Activated effector memory CD4-positive, alpha-beta T cell treated with Interleukin-2 at 50 U/mL for 16 hours (primary cell): ENCODE results near the gene CYFIP1.

Experiments
- DNase-seq: peaks from one replicate; pipeline ENCODE4 v3.0.0-alpha.2; 2020

CYFIP1 gene

GRCh38 chr15:22915866-22916515 lies 64.2 kb downstream of the CYFIP1 start:
- DNase-seq, result no peak

GRCh38 chr15:22913646-22914380 lies 66.4 kb downstream of the CYFIP1 start:
- DNase-seq, result no peak

DNA sequence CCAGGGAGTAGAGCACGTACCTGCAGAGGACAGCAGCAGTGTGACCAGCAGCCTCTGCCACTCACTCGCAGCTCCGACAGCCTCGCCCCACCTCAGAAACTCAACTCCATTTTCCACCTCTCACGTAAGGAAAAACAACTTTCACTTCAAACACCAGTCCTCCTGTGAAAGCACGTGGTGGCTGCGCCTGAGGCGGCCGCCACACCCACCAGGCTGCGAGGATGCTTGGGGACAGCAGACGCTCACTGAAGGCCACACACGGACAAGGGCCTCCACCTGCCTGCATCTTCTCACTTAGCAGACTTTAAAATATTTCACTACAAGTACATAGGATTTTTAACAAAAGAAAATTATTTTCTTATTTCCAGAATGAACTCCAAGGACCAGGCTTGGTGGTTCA lies 67.9 kb downstream of the CYFIP1 start:
- DNase-seq, result no peak

- no peak for DNase-seq
Measured at GRCh38 chr15:22911306-22911705, 68.9 kb downstream of the CYFIP1 start.

DNA sequence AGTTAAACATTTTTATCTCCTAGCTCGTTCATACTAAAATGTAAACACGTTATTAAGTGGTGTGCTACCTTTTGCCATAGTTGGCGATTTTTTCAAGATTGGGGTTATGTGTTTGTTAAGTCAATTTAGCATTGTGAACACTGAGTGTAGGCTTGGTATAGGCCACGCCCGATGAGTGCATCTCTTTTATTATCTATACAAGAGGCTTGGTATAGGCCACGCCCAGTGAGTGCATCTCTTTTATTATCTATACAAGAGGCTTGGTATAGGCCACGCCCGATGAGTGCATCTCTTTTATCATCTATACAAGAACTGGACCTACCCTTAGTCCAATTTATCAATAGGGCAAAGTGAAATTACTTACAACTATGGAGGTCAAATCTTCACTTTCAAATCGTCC lies 71.3 kb downstream of the CYFIP1 start:
- no peak for DNase-seq

DNA sequence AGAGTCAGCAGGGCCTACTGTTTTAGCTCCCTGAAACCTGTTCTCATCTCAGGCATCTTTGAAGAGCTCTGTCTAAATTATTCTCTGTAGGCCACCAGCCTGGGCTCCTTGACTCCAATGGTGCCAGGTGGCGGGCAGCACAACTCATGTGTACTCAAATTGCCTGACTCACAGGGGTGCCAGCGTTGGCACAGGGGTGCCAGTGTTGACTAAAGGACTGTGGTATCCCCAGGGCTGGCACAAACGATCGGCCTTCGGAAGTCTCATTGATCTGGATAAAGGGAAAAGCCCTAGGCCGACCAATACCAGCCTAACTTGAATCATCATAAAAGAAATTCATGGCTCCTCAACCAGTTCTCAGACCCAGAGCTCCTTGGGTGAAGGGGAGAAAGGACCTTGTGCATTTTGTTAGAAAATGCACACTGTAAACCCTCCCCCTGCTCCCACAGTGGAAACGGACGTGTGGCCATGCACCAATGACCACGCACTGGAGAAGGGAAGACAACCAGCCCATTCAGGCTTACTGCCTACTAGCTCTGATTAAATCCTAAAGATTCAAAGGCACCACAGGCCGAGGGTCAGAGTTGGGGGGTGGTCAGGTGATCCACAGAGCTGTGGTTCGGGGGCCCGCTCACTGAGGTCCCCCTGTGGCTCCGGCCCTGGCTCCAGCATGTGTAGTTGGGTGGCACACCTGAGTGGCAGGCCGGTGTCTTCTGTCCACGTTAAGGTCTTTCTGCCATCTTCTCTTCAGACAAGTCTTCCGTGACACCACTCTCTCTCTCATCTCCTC lies 72.8 kb downstream of the CYFIP1 start:
- DNase-seq, result no peak

DNA sequence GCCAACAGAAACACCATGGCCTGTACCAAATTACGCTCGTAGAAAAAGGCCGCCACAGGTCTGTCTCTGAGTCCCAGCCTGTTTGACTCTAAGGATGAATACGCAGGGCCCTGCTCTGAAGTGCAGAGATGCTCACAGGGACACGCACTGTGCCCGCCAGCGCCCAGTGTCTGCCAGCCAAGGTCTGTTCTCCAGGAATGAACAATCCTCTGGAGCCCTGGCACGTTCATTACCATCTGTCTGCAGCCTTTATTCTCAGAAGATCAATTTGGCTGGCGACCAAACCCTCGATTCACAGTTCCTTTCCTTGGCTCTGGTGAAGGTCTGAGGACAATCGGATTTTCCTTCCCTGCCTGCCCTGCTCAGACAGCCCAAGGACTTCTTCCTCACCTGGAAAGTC lies 75.4 kb downstream of the CYFIP1 start:
- no peak for DNase-seq

DNA sequence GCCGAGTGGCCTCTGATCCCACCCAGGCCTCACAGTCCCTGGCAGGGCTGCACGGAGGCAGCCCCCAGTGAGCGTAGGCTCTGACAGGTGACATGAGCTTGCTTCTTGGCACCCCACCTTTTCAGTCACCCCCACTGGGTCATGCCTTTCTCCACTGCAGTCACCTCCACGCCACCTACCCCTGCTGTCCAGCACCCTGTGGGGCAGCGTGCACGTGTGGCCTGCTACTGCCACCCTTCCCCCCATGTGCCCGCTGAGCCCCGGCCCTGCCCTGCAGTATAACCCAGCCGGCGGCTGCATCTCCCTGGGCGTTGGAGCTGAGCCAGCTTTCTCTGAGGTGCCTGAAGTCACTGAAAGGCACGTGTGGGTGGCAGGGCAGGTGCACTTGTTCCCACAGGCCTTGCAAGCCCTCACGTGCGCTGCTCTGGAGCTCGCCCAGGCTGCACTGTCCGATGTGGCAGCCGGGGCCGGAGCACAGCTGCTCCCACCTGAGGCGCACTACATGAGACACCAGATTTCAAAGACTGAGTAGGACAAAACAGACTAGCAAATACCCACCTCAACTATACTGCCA lies 76.1 kb downstream of the CYFIP1 start:
- DNase-seq, result no peak

GRCh38 chr15:22903427-22903826 lies 76.7 kb downstream of the CYFIP1 start:
- DNase-seq, result no peak

DNA sequence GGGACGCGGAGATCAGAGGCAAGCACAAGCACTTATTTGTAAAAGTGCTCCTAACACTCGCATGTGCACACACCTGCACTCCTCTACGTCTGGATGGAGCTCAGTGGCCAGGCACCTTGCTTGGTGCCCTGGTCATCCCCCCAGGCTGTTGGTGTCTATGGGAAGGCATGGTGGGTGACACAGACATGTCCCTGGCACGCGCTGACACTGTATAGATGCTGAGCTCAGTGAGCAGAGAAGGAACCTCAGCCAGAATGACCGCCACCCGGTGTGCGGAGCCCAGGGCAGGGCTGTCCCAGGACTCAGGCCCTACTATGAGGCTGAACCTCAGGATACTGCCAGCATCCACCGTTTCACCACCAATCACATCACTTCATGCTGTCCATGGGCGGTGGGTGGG lies 77.2 kb downstream of the CYFIP1 start:
- DNase-seq, result no peak

DNA sequence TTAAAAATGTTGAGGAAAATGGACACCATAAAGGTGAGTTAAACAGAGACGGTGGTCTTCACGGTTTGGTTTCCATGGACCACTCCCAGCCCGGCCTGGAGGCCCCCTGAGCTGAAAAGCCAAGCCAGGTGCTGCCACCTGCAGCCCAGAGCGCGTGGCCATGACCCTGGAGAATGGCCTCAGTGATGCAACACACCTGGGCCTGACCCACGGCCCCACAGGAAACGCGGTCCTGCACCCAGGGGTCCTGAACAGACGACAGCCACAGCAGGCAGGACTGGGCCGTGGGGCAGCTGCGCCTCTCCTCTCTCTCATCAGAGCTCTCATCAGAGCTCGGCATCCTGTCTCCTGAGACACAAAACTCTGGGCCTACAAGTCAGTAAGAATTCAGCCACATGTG lies 77.6 kb downstream of the CYFIP1 start:
- no peak for DNase-seq

- no peak for DNase-seq
Measured at GRCh38 chr15:22902046-22902445, 78.1 kb downstream of the CYFIP1 start.

DNA sequence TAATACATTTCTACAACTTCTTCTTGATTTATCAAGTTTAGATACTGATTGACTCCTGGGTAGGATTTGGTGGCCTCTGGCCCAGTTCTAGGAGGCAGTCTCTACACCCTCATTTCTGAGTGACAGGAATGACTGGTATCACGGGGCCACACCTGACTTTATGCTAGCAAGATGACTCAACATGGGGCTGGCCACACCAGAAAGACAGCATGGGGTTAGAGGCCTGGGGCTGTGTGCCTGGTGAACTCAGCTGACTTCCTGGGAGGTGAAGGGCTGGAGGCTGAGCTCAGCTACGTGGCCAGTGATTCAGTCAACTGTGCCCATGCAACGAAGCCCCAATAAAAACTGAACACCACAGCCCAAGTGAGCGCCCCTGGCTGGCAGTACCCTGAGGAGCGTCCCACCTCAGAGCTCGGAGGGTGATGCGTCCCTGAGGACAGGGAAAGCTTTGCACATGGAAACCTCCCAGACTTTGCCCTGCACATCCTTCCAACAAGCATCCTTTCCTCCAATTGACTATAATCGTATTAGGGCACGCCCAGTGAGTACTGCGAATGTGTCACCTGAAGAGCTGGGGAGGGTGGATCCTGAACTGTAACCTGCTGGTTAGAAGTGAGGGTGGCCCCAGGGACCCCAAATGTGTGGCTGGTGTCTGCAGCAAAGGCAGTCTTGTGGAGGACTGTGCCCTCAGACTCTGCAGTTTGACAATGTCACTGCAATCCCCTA lies 84.5 kb downstream of the CYFIP1 start:
- DNase-seq, result no peak

GRCh38 chr15:22893881-22894280 lies 86.3 kb downstream of the CYFIP1 start:
- DNase-seq, result no peak

- DNase-seq, result no peak
Measured at GRCh38 chr15:22893081-22893480, 87.1 kb downstream of the CYFIP1 start.

DNA sequence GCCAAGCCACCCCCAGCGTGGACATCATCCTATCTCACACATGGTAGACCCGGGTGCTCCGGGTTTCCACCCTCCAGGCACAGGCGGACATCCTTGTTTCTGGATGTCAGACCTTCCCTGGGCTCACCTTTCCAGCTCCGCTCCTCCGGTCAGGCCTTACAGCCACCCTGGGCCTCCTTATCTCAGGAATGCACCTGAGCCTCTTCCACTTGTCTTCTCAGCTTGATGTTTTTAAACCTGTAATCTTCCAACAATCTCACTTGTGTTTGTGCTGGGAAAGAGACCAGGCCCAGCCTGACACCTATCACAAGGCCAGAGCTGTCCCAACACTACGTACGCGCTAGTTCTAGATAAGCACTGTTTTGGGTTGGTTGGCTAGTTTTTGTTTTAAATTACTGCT lies 87.8 kb downstream of the CYFIP1 start:
- DNase-seq, result no peak

DNA sequence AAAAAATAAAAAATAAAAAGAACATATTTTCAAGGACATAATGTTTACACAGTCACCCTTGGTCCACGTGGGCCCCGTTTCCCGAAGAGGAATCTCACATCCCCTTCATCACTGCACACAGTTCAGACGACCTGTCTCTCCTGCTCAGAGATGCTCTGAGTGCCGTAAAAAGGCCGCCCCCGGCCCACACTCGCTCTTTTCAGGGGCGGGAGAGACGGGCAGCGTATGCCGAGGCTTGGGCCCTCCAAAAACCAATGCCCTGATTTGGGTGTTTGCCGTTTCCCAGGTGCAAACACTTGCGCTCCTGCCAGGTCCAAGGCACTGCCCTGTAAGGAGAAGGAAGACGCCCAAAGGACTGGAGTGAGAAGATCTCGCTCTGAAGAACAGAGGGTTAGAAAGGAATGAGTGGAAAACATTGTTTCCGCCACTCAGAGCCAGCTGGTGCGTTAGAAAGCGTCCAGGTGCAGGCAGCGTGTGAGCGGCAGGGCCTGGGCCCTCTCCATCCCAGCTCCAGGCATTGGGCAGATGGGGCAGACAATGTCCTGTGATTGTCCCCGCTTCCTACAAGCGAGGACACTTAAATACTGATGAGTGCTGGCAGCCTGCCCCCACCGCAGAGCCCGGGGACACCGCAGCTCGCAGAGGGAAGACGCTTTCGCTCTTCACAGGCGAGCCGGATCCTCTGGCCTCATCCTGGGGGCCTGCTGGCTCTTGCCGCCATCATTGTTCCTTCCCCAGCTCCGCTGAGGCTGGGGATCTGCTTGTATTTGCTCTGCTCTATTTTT lies 88.5 kb downstream of the CYFIP1 start:
- no peak for DNase-seq

DNA sequence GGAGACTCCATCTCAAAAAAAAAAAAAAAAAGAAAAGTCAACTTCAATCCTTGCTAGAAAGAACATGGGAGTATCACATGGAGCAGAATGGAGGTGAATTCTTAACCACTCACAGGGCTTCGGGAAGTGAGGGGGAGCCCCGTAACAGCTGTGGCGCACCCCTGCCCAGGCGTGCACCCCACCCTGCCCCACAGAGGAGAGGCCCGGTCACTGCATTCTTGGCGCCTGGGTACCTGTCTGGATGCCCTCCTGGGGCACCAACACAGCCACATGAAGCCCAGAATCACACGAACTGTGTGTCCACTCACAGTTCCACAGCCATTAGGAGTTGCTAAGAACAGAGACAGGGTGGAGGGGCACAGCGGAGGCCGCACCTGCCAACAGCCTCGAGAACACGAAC lies 89.9 kb downstream of the CYFIP1 start:
- no peak for DNase-seq

DNA sequence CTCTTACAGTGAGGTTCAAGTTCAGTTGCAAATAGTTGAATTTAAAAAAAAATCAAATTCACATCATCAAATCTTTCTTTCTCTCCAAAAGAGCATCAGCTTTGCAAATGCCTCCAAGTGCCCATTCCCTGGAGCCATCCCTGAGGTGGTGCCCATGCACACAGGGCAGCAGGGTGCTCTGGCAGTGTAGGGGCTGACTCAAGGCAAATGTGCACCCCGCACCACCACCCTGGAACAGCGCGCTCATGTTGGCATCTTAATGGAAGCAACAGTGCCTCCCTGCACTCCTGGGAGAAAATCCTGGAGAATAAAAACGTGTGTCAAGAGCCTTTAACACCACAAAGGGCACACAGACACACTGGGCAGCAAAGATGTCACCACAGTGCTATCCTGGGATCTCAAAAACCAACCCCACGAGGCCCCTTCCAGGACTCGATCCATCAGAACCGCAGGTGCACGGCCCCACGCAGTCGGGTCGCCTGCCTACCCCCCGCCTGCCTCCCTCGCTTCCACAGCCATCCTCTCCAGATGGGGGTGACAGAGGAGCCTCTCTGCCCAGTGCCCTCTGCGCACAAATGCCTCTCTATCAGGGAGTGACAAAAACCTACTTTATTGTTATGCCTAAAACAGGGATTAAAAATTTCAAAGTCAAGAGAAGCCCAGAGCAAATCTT lies 90.9 kb downstream of the CYFIP1 start:
- no peak for DNase-seq

GRCh38 chr15:22888120-22888859 lies 91.9 kb downstream of the CYFIP1 start:
- DNase-seq, result no peak
